ENCODE data around the gene LRMDA. TPM values are rescaled to one million over a fixed set of nuclear protein-coding genes. Genes with fewer than 3 reads are reported as not detected.

Gene LRMDA
- total and polyA plus RNA-seq, 7 donors, result 2.8 to 22.2 (median 9.0) TPM

GRCh38 chr10:76015245-76015644 is 583.8 kb downstream of the LRMDA start:
- peak; percentile 69 for DNase-seq
- H3K27ac ChIP-seq, result no peak overlapping the region
- WGBS, 2 donors, result 87 to 90% methylated on average over 5 of the region's 5 CpGs

GRCh38 chr10:76017026-76017732 is 585.8 kb downstream of the LRMDA start:
- TF ChIP-seq EP300 (IDR thresholded peaks at IDR 0.05) (no peak), CTCF (IDR thresholded peaks at IDR 0.05) (no peak), POLR2AphosphoS5 (IDR thresholded peaks at IDR 0.05) (no peak), POLR2A (IDR thresholded peaks at IDR 0.05) (no peak)
- Histone ChIP-seq H3K9me3 (no peaks in the 10 kb centered on the region), H3K36me3 (no peaks in the 10 kb centered on the region), H3K4me1 (no peaks in the 10 kb centered on the region), H3K27me3 (no peaks in the 10 kb centered on the region), H3K27ac (no peak overlapping the region), H3K4me3 (no peak overlapping the region)
- intact Hi-C loops (cut with DNase I), result no loop called here
- WGBS, 2 donors, result 93 to 95% methylated on average over 14 of the region's 14 CpGs
- no peak for DNase-seq

More at GRCh38 chr10:76015245-76015644, 583.8 kb downstream of the LRMDA start:
- Histone ChIP-seq H3K36me3 (no peaks in the 10 kb centered on the region), H3K4me1 (no peaks in the 10 kb centered on the region), H3K27me3 (no peaks in the 10 kb centered on the region), H3K4me3 (no peak overlapping the region), H3K9me3 (no peaks in the 10 kb centered on the region)
- TF ChIP-seq CTCF (IDR thresholded peaks at IDR 0.05) (no peak), POLR2AphosphoS5 (IDR thresholded peaks at IDR 0.05) (no peak), POLR2A (IDR thresholded peaks at IDR 0.05) (no peak), EP300 (IDR thresholded peaks at IDR 0.05) (no peak)
- intact Hi-C loops (cut with DNase I), result no loop called here

- Histone ChIP-seq H3K27me3 (no peaks in the 10 kb centered on the region), H3K4me1 (no peaks in the 10 kb centered on the region), H3K27ac (no peak overlapping the region), H3K4me3 (no peak overlapping the region), H3K36me3 (no peaks in the 10 kb centered on the region), H3K9me3 (no peaks in the 10 kb centered on the region)
- TF ChIP-seq CTCF (IDR thresholded peaks at IDR 0.05) (no peak), EP300 (IDR thresholded peaks at IDR 0.05) (no peak), POLR2AphosphoS5 (IDR thresholded peaks at IDR 0.05) (no peak), POLR2A (IDR thresholded peaks at IDR 0.05) (no peak)
- no peak for DNase-seq
- intact Hi-C loops (cut with DNase I), result no loop called here
- WGBS, 2 donors, result 83 to 87% methylated on average over 6 of the region's 6 CpGs
Measured at GRCh38 chr10:76017733-76018433, 586.5 kb downstream of the LRMDA start.

GRCh38 chr10:76020630-76021029 is 589.2 kb downstream of the LRMDA start:
- Histone ChIP-seq H3K27me3 (no peaks in the 10 kb centered on the region), H3K4me1 (no peaks in the 10 kb centered on the region), H3K9me3 (no peaks in the 10 kb centered on the region), H3K36me3 (no peaks in the 10 kb centered on the region), H3K27ac (no peak overlapping the region), H3K4me3 (no peak overlapping the region)
- no peak for DNase-seq
- TF ChIP-seq EP300 (IDR thresholded peaks at IDR 0.05), result no peak
- TF ChIP-seq CTCF (IDR thresholded peaks at IDR 0.05), result no peak
- TF ChIP-seq POLR2AphosphoS5 (IDR thresholded peaks at IDR 0.05), result no peak
- TF ChIP-seq POLR2A (IDR thresholded peaks at IDR 0.05), result no peak
- WGBS, 2 donors, result 87 to 91% methylated on average over 2 of the region's 2 CpGs
- intact Hi-C loops (cut with DNase I), result no loop called here

All from sigmoid colon (tissue), 7 donors.